HFFc6 (cell line): ENCODE data around the gene ESPNL. TPM values are rescaled to one million over a fixed set of nuclear protein-coding genes. Genes with fewer than 3 reads are reported as not detected.
A peak's percentile ranks its signal among the peaks of the same experiment; 100 is the strongest.

Source experiments
- DNase-seq: peaks from one replicate; pipeline ENCODE4 v3.0.0-alpha.2; 2018
- H3K27ac Mint-ChIP-seq: 2 replicates; pipeline ENCODE4 v1.8.0; 2020; ENCODE audit warnings: mild to moderate bottlenecking, mixed read lengths
- H3K27me3 Mint-ChIP-seq: 2 replicates; pipeline ENCODE4 v1.8.0; 2021; ENCODE audit warnings: mild to moderate bottlenecking, moderate library complexity, mixed read lengths; ENCODE audit not compliant: insufficient read depth
- H3K36me3 Mint-ChIP-seq: 2 replicates; pipeline ENCODE4 v1.8.0; 2021; ENCODE audit warnings: low read depth, mixed read lengths
- H3K4me1 Mint-ChIP-seq: 2 replicates; pipeline ENCODE4 v1.8.0; 2020; ENCODE audit warnings: low read depth, mixed read lengths
- H3K4me3 Mint-ChIP-seq: 2 replicates; pipeline ENCODE4 v1.8.0; 2020; ENCODE audit warnings: mild to moderate bottlenecking, moderate library complexity, mixed read lengths
- H3K9me3 Mint-ChIP-seq: 2 replicates; pipeline ENCODE4 v1.8.0; 2020; ENCODE audit warnings: mild to moderate bottlenecking, mixed read lengths
- total RNA-seq, 6 experiments: library from RNA; stranded (reverse); fragmentation: NEBNext Ultra II Directional; extraction: Animal tissue kit (Norgen Biotek cat#: 25700); gene quantifications; 2 replicates in 1 of 6; 3 replicates in 5 of 6; pipeline ENCODE4 v1.2.3, GENCODE V29; 2021
- TF ChIP-seq, protein P1 (sequence below): fragments of 200-600 bp; sonication (generic); IDR thresholded peaks from 2 replicates; pipeline ENCODE4 v1.5.0; 2021; ENCODE audit warnings: antibody characterized with exemption, mild to moderate bottlenecking

ESPNL gene
- total RNA-seq, 6 experiments from 2014 or later, result 1.0 to 3.0 (median 2.6) TPM

DNA sequence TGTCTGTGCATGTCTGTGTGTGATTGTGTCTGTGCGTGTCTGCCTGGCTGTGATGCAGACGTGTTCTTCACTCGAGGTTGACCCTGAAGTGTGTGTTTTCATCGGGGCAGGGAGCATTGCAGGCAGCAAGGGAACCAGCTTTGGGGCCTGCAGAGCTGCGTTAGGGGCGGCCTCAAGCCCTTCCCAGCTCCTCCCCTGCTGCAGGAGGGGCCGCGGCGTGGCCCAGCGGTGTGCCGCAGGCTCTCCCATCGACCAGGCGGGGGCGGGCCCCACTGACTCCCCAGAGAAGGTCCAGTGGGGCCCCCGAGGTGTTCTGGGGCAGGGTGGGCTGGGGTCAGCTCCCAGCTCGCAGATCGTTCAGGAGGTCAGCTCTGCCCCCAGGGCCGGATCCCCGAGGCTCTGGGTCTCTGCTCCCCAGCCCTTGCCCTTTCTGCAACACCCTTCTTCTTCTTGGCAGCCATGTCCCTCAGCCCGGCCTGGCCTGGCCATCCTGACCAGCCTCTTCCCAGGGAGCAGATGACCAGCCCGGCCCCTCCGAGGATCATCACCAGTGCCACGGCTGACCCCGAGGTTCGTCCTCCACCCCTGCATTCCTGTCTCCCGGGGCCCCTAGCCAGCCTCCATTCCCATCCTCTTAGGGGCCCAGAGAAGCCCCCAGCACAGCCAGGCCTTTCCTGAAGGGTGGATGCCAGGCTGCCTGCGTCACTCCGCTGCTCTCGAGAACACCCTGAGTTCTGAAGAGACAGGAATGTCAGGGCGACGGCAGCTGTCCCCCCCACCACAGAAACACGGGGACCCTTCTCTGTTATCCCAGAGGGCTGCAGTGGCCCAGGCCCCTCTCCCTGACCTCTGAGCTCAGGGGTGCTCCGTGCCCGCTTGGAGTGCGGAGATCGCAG is 27.3 kb downstream of the ESPNL start:
- H3K4me1 Mint-ChIP-seq, result no peaks in the 10 kb centered on the region
- TF ChIP-seq, protein P1, sequence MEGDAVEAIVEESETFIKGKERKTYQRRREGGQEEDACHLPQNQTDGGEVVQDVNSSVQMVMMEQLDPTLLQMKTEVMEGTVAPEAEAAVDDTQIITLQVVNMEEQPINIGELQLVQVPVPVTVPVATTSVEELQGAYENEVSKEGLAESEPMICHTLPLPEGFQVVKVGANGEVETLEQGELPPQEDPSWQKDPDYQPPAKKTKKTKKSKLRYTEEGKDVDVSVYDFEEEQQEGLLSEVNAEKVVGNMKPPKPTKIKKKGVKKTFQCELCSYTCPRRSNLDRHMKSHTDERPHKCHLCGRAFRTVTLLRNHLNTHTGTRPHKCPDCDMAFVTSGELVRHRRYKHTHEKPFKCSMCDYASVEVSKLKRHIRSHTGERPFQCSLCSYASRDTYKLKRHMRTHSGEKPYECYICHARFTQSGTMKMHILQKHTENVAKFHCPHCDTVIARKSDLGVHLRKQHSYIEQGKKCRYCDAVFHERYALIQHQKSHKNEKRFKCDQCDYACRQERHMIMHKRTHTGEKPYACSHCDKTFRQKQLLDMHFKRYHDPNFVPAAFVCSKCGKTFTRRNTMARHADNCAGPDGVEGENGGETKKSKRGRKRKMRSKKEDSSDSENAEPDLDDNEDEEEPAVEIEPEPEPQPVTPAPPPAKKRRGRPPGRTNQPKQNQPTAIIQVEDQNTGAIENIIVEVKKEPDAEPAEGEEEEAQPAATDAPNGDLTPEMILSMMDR, result peak; percentile 34
- H3K9me3 Mint-ChIP-seq, result no peaks in the 10 kb centered on the region
- DNase-seq, result peak; percentile 33
- peaks cover 1% of the 10 kb centered on the region; the same call in 1 of the 2 replicates for H3K27me3 Mint-ChIP-seq
- no peak overlapping the region for H3K27ac Mint-ChIP-seq
- no peaks in the 10 kb centered on the region for H3K36me3 Mint-ChIP-seq
- H3K4me3 Mint-ChIP-seq, result peak overlapping the region; percentile 49; the same call in 1 of the 2 replicates

DNA sequence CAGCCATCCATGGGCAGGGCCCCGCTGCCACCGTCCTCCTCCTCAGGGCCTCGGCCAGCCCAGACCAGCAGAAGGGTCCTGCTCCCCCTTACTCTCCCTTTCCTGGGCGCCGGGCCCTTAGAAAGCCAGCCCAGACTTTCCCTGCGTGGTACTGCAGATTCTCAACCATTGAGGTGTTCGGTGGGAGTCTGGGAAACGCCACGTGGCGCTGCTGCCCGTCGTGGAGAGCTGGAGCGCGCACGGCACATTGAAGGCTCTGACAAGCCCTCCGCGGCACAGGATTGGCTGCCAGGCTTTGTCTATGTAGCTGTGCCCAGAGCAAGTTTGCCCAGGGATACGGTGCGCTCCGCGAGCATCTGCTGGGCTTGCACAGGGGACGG is 27.9 kb downstream of the ESPNL start:
- H3K27me3 Mint-ChIP-seq, result peaks cover 1% of the 10 kb centered on the region
- no peak overlapping the region for H3K27ac Mint-ChIP-seq
- no peaks in the 10 kb centered on the region for H3K9me3 Mint-ChIP-seq
- DNase-seq, result no peak
- H3K4me3 Mint-ChIP-seq, result no peak overlapping the region; the same call in 1 of the 2 replicates
- H3K4me1 Mint-ChIP-seq, result no peaks in the 10 kb centered on the region
- no peaks in the 10 kb centered on the region for H3K36me3 Mint-ChIP-seq
- TF ChIP-seq, protein P1, result no peak

DNA sequence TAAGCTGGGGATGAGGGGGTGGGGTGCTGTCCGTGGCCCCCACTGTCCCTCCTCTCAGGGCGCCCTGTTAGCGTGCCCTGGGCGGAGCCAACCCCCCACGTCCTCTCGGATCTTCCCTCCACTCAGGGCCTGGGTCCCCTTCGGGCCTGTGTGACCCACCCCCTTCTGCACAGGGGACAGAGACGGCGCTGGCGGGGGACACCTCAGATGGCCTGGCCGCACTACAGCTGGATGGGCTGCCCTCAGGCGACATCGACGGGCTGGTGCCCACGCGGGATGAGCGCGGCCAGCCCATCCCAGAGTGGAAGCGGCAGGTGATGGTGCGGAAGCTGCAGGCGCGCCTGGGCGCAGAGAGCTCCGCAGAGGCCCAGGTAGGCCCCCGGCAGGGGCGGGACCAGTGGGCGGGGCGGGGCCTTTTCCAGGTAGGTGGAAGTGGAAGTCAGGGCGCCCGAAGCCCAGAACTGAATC is 28.4 kb downstream of the ESPNL start:
- Mint-ChIP-seq H3K27me3 (peaks cover 1% of the 10 kb centered on the region), H3K9me3 (no peaks in the 10 kb centered on the region), H3K27ac (no peak overlapping the region), H3K4me1 (no peaks in the 10 kb centered on the region), H3K36me3 (no peaks in the 10 kb centered on the region), H3K4me3 (no peak overlapping the region)
- TF ChIP-seq, protein P1, result no peak
- DNase-seq, result no peak

DNA sequence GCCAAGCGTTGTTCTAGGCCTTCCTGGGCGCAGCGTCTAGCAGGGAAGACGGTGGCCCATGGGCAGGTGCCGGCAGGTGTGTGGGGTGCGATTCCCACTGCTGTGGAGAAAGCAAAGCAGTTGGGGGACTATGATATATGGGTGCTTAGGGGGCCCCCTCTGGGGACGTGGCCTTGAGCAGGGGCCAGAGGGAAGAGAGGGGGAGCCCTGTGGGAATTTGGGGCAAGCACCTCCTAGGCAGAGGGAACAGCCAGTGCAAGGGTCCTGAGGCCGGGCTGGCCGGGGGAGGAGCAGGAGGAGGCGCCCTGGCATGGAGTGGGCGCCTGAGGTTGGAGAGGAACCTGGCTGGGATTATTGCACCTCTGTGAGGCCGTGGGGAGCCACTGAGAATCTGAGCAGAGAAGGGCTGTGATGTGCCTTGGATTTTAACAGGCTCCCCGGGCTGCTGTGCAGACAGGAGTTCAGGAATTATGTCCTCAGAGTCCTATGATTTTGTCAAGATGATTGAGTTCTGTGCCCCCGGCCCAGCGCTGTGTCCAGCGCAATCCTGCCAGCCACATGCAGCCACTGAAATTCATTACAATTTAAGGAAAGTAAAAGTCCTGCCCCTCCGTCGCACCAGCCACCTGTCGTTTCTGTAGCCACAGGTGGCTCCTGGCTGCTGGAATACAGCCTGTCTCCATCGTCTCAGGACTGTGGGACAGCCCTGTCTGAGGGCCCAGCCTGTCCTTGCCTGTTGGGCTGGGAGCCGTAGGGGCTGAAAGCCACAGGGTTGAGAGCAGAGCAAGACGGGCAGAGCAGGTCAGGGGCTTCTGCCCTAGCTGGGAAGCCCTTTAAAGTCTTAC is 29.2 kb downstream of the ESPNL start:
- TF ChIP-seq, protein P1, result no peak
- H3K27me3 Mint-ChIP-seq, result no peaks in the 10 kb centered on the region; the same call in none of the 2 replicates
- no peak overlapping the region for H3K27ac Mint-ChIP-seq
- no peaks in the 10 kb centered on the region for H3K36me3 Mint-ChIP-seq
- H3K4me3 Mint-ChIP-seq, result no peak overlapping the region
- DNase-seq, result no peak
- H3K4me1 Mint-ChIP-seq, result no peaks in the 10 kb centered on the region
- no peaks in the 10 kb centered on the region for H3K9me3 Mint-ChIP-seq

DNA sequence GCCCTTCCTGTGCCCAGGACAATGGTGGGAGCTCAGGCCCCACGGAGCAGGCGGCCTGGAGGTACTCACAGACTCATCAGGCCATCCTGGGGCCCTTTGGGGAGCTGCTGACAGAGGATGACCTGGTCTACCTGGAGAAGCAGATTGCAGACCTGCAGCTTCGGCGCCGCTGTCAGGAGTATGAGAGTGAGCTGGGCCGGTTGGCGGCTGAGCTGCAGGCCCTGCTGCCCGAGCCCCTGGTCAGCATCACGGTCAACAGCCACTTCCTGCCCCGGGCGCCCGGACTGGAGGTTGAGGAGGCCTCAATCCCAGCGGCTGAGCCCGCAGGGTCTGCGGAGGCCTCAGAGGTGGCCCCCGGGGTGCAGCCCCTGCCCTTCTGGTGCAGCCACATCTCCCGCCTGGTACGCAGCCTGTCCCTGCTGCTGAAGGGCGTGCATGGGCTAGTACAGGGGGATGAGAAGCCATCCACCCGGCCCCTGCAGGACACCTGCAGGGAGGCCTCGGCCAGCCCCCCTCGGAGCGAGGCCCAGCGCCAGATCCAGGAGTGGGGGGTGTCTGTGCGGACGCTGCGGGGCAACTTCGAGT is 30.1 kb downstream of the ESPNL start:
- no peak overlapping the region for H3K4me3 Mint-ChIP-seq
- no peaks in the 10 kb centered on the region for H3K9me3 Mint-ChIP-seq
- no peak for DNase-seq
- no peaks in the 10 kb centered on the region for H3K36me3 Mint-ChIP-seq
- no peaks in the 10 kb centered on the region for H3K4me1 Mint-ChIP-seq
- H3K27ac Mint-ChIP-seq, result no peak overlapping the region
- H3K27me3 Mint-ChIP-seq, result peaks cover 4% of the 10 kb centered on the region
- TF ChIP-seq, protein P1, result no peak
